GM21367 (cell line): Measurements from ENCODE around the gene ARHGAP18.

Experiments
- ATAC-seq: cut with Tn5 transposase; IDR thresholded peaks from one replicate; pipeline ENCODE4 v1.9.1; 2021; ENCODE audit not compliant: unreplicated experiment

Gene ARHGAP18

GRCh38 chr6:129709769-129710449 is at the start of gene ARHGAP18:
TSS of gene ARHGAP18 (minus strand) at chr6:129710177. CDS start at chr6:129710136, 41 bp downstream.
- ATAC-seq, result peak; percentile 97

- ATAC-seq, result no peak
Observed at GRCh38 chr6:129755787-129756186, 45.8 kb upstream of the ARHGAP18 start.

- no peak for ATAC-seq
Observed at GRCh38 chr6:129754750-129755149, 44.8 kb upstream of the ARHGAP18 start.

- ATAC-seq, result no peak
Observed at GRCh38 chr6:129753422-129753821, 43.4 kb upstream of the ARHGAP18 start.

- no peak for ATAC-seq
Observed at GRCh38 chr6:129751384-129751783, 41.4 kb upstream of the ARHGAP18 start.

GRCh38 chr6:129750360-129750759 is 40.4 kb upstream of the ARHGAP18 start:
- no peak for ATAC-seq

GRCh38 chr6:129749749-129750120 is 39.8 kb upstream of the ARHGAP18 start:
- peak; percentile 39 for ATAC-seq

GRCh38 chr6:129748901-129749748 is 39.1 kb upstream of the ARHGAP18 start:
- no peak for ATAC-seq

GRCh38 chr6:129748212-129748900 is 38.4 kb upstream of the ARHGAP18 start:
- peak; percentile 86 for ATAC-seq

- no peak for ATAC-seq
Observed at GRCh38 chr6:129747588-129748112, 37.7 kb upstream of the ARHGAP18 start.

- no peak for ATAC-seq
Observed at GRCh38 chr6:129744880-129745237, 34.9 kb upstream of the ARHGAP18 start.

GRCh38 chr6:129744201-129744879 is 34.4 kb upstream of the ARHGAP18 start:
- ATAC-seq, result no peak

GRCh38 chr6:129740013-129740412 is 30.0 kb upstream of the ARHGAP18 start:
- ATAC-seq, result no peak

GRCh38 chr6:129736105-129736504 is 26.1 kb upstream of the ARHGAP18 start:
- no peak for ATAC-seq

- no peak for ATAC-seq
Observed at GRCh38 chr6:129733290-129733689, 23.3 kb upstream of the ARHGAP18 start.

GRCh38 chr6:129732542-129732941 is 22.6 kb upstream of the ARHGAP18 start:
- no peak for ATAC-seq

- no peak for ATAC-seq
Observed at GRCh38 chr6:129732034-129732433, 22.1 kb upstream of the ARHGAP18 start.

- ATAC-seq, result no peak
Observed at GRCh38 chr6:129731428-129731827, 21.5 kb upstream of the ARHGAP18 start.

GRCh38 chr6:129730477-129731165 is 20.6 kb upstream of the ARHGAP18 start:
- ATAC-seq, result no peak

GRCh38 chr6:129726650-129727049 is 16.7 kb upstream of the ARHGAP18 start:
- ATAC-seq, result no peak
